DND-41 (cell line): ENCODE results near the gene AKAP10.

Source experiments
- ATAC-seq: fragments of 200-7000 bp; cut with Tn5 transposase; 3 replicates; pipeline ENCODE4 v1.9.1; 2021; ENCODE audit warnings: low read depth; ENCODE audit not compliant: insufficient read depth
- DNase-seq: peaks from one replicate; pipeline ENCODE4 v3.0.0-alpha.2; 2020
- H2AFZ ChIP-seq: 2 replicates; pipeline ENCODE4 v1.6.0; 2012; ENCODE audit warnings: low read depth, low read length
- H3K27ac ChIP-seq: 2 replicates; pipeline ENCODE4 v1.5.1; 2012; ENCODE audit warnings: low read length, inconsistent platforms
- H3K27me3 ChIP-seq: fragments of 200-600 bp; sonication (generic); 2 replicates; pipeline ENCODE4 v1.6.0; 2012; ENCODE audit warnings: low read length, mild to moderate bottlenecking, inconsistent platforms; ENCODE audit not compliant: insufficient read depth, poor library complexity
- H3K36me3 ChIP-seq: 2 replicates; pipeline ENCODE4 v1.5.1; 2012; ENCODE audit warnings: low read length, inconsistent platforms; ENCODE audit not compliant: insufficient read depth
- H3K4me1 ChIP-seq: 2 replicates; pipeline ENCODE4 v1.5.1; 2012; ENCODE audit warnings: mild to moderate bottlenecking, low read length; ENCODE audit not compliant: insufficient read depth
- H3K4me2 ChIP-seq: 2 replicates; pipeline ENCODE4 v1.6.0; 2012; ENCODE audit warnings: mild to moderate bottlenecking, moderate library complexity, low read length, inconsistent platforms; ENCODE audit not compliant: insufficient read depth
- H3K4me3 ChIP-seq, 2 experiments: fragments of 200-600 bp in 1 of 2; shearing (Covaris generic) in 1 of 2; 2 replicates each; pipeline ENCODE4 v1.5.1; 2012 to 2016; ENCODE audit warnings: inconsistent platforms in 2 of 2, low read length in 2 of 2, mild to moderate bottlenecking in 2 of 2, low read depth in 1 of 2, moderate library complexity in 1 of 2
- H3K79me2 ChIP-seq: 2 replicates; pipeline ENCODE4 v1.6.0; 2012; ENCODE audit warnings: low read length, inconsistent platforms; ENCODE audit not compliant: insufficient read depth
- H3K9ac ChIP-seq: 2 replicates; pipeline ENCODE4 v1.6.0; 2012; ENCODE audit warnings: low read depth, mild to moderate bottlenecking, inconsistent platforms, low read length, moderate library complexity
- H3K9me3 ChIP-seq: 2 replicates; pipeline ENCODE4 v1.5.1; 2012; ENCODE audit warnings: low read length, moderate library complexity, mild to moderate bottlenecking, inconsistent platforms; ENCODE audit not compliant: insufficient read depth, severe bottlenecking
- H4K20me1 ChIP-seq: 2 replicates; pipeline ENCODE4 v1.6.0; 2012; ENCODE audit warnings: low read length; ENCODE audit not compliant: insufficient read depth
- EZH2 ChIP-seq: IDR thresholded peaks from 3 replicates; pipeline ENCODE4 v1.6.1; 2012; ENCODE audit warnings: borderline replicate concordance, low read depth, mild to moderate bottlenecking, moderate library complexity, low read length, inconsistent platforms; ENCODE audit not compliant: severe bottlenecking
- TF ChIP-seq, protein P1 (sequence below): IDR thresholded peaks from 2 replicates; pipeline ENCODE4 v1.5.1; 2012; ENCODE audit warnings: borderline replicate concordance, low read length, moderate library complexity, mild to moderate bottlenecking; ENCODE audit not compliant: poor library complexity, severe bottlenecking; ENCODE audit errors: extremely low read depth

AKAP10 gene

DNA sequence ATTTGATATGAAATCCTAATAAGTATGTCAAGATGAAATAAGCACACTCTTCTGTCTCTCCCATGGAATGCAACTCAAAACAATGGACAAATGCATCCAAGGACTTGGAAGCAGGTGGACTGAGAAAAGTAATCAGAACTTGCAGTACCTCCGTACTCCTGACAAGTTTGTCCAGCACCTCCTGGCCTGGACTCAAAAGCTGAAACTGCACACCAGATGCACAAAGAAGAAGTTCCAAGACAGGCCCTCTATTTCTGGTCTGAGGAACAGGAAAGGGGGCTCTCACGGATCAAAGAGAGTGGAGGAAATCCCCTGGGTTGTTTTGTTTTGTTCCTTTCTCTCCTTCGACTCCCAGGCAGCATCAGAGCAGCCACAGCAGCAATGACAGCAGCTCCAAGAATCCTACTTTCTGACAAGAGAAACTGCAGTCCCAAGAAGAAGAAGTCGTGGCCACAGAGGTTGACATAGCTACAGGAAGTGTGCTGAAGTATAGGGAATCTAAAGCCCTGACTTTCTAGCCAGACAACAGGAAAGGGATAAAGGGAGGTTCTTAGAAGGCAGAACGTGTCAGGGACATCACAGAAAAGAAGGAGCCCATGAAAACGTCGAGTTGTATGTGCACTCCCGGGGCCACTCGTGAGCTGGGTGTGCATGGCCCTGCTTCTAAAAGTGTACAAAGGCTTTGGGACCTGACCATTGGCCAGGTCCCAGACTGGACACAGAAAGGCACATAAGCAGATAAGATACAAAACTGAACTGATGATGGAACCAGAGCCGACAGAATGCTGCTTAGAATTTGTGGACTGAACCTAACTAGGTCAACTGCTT is 29.3 kb downstream of the AKAP10 start:
- Histone ChIP-seq H3K36me3 (peaks cover 61% of the 10 kb centered on the region), H3K27me3 (no peaks in the 10 kb centered on the region), H3K4me3 (no peak overlapping the region), H3K4me1 (no peaks in the 10 kb centered on the region), H3K9me3 (no peaks in the 10 kb centered on the region), H3K9ac (no peak overlapping the region), H2AFZ (no peak overlapping the region), H4K20me1 (peaks cover 42% of the 10 kb centered on the region), H3K27ac (no peak overlapping the region), H3K4me2 (no peak overlapping the region), H3K79me2 (peaks cover 82% of the 10 kb centered on the region)
- TF ChIP-seq, protein P1, sequence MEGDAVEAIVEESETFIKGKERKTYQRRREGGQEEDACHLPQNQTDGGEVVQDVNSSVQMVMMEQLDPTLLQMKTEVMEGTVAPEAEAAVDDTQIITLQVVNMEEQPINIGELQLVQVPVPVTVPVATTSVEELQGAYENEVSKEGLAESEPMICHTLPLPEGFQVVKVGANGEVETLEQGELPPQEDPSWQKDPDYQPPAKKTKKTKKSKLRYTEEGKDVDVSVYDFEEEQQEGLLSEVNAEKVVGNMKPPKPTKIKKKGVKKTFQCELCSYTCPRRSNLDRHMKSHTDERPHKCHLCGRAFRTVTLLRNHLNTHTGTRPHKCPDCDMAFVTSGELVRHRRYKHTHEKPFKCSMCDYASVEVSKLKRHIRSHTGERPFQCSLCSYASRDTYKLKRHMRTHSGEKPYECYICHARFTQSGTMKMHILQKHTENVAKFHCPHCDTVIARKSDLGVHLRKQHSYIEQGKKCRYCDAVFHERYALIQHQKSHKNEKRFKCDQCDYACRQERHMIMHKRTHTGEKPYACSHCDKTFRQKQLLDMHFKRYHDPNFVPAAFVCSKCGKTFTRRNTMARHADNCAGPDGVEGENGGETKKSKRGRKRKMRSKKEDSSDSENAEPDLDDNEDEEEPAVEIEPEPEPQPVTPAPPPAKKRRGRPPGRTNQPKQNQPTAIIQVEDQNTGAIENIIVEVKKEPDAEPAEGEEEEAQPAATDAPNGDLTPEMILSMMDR, result no peak
- TF ChIP-seq EZH2, result no peak
- no peak for ATAC-seq
- DNase-seq, result no peak

DNA sequence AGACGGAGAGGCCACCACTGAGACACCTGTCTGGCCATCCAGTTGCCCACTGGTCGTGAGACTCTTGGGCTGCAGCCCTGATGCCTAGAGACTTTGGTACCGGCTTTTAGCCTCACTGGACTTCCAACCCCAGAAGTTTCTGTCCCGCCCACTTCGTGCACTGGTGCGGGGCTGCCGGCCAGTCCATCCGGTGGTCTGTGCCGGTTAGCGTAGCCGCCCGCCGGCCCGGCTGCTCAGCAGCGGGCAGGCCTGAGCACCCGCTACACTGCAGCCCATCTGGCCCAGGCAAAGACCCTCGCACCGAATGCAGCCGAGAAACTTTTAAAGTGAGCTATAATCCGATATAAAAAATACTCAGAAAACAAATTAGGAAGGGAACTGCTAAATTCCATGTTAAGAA is 30.7 kb downstream of the AKAP10 start:
- peaks cover 65% of the 10 kb centered on the region for H3K36me3 ChIP-seq
- H3K79me2 ChIP-seq, result peaks cover 76% of the 10 kb centered on the region
- no peak for ATAC-seq
- DNase-seq, result no peak
- TF ChIP-seq EZH2, result no peak
- TF ChIP-seq, protein P1, result no peak
- H2AFZ ChIP-seq, result no peak overlapping the region
- peaks cover 50% of the 10 kb centered on the region for H4K20me1 ChIP-seq
- no peak overlapping the region for H3K27ac ChIP-seq
- H3K9ac ChIP-seq, result no peak overlapping the region
- H3K9me3 ChIP-seq, result no peaks in the 10 kb centered on the region
- H3K27me3 ChIP-seq, result no peaks in the 10 kb centered on the region
- no peak overlapping the region for H3K4me2 ChIP-seq
- no peaks in the 10 kb centered on the region for H3K4me1 ChIP-seq
- no peak overlapping the region for H3K4me3 ChIP-seq

DNA sequence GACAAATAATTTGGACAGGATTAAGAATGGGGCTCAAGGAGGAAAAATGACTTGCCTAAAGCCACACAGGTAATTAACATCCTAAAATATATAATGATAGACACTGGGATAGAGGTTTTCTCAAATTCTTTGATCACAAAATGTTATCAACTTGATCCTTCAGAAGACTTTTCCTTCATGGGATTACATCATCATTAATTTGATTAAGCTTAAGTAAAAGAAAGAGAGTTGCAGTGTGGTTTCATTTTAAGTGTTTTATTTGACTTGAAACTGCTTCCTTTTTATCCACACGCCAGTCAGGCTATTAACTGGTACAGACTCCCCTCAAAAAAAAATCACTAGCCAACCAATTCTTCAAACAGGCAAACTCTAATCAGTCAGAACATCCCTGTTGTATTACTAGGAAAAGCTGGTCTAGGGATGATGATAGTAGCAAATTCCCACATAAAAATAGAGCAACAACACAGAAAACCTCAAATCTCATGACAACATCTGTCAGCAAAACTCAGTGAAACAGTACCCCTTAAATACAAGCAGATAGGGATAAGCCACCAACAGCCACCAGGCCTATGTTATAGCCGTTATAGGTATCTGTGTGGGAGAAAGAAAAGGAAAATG is 32.5 kb downstream of the AKAP10 start:
- peaks cover 50% of the 10 kb centered on the region for H4K20me1 ChIP-seq
- H3K36me3 ChIP-seq, result peaks cover 81% of the 10 kb centered on the region
- peaks cover 76% of the 10 kb centered on the region for H3K79me2 ChIP-seq

More for the DNA sequence above, 32.5 kb downstream of the AKAP10 start:
- Histone ChIP-seq H2AFZ (no peak overlapping the region), H3K27ac (no peak overlapping the region), H3K4me1 (no peaks in the 10 kb centered on the region), H3K9ac (no peak overlapping the region), H3K27me3 (no peaks in the 10 kb centered on the region), H3K4me2 (no peak overlapping the region), H3K4me3 (no peak overlapping the region), H3K9me3 (no peaks in the 10 kb centered on the region)
- TF ChIP-seq, protein P1, result no peak
- TF ChIP-seq EZH2, result no peak
- DNase-seq (no peak), ATAC-seq (no peak)
